ENCODE data around the gene CRY2. TPM values are rescaled to one million over a fixed set of nuclear protein-coding genes. Genes with fewer than 3 reads are reported as not detected.

Gene CRY2
- total RNA-seq, 2 donors from 2014 or later, result 19.8 to 20.1 TPM

- Mint-ChIP-seq H3K4me3 (no peak overlapping the region), H3K36me3 (ENCODE audit: low read depth) (peaks cover 37% of the 10 kb centered on the region), H3K27me3 (ENCODE audit: insufficient read depth) (no peaks in the 10 kb centered on the region), H3K9me3 (no peaks in the 10 kb centered on the region), H3K4me1 (no peaks in the 10 kb centered on the region), H3K27ac (no peak overlapping the region)
- DNase-seq, result no peak
- peaks cover 61% of the 10 kb centered on the region for H3K36me3 ChIP-seq (ENCODE audit: control insufficient read depth, insufficient read depth, low read length)
- no peak overlapping the region for H3K9ac ChIP-seq (ENCODE audit: extremely low read depth, low read length, poor library complexity, severe bottlenecking)
- no peak overlapping the region for H3K4me3 ChIP-seq (ENCODE audit: low read length)
- no peak overlapping the region for H3K27ac ChIP-seq (ENCODE audit: low read depth, low read length)
- no peaks in the 10 kb centered on the region for H3K27me3 ChIP-seq (ENCODE audit: control insufficient read depth, insufficient read depth, low read length, poor library complexity, severe bottlenecking)
- TF ChIP-seq CTCF (conservative IDR thresholded peaks at IDR 0.05), result no peak
- WGBS, 2 experiments (ENCODE audit: insufficient coverage in 1 of 2, insufficient read length in 1 of 2), result 91 to 98% methylated on average over 7 to 12 of the region's 12 CpGs
- H3K9me3 ChIP-seq (ENCODE audit: control insufficient read depth, low read length), result no peaks in the 10 kb centered on the region
- no peaks in the 10 kb centered on the region for H3K4me1 ChIP-seq (ENCODE audit: control insufficient read depth, insufficient read depth, low read length)
Measured at GRCh38 chr11:45869551-45869950, 22.3 kb downstream of the CRY2 start.

- Histone ChIP-seq H3K9ac (ENCODE audit: extremely low read depth, low read length, poor library complexity, severe bottlenecking) (no peak overlapping the region), H3K27me3 (ENCODE audit: control insufficient read depth, insufficient read depth, low read length, poor library complexity, severe bottlenecking) (no peaks in the 10 kb centered on the region), H3K36me3 (ENCODE audit: control insufficient read depth, insufficient read depth, low read length) (peaks cover 65% of the 10 kb centered on the region), H3K4me3 (ENCODE audit: low read length) (no peak overlapping the region), H3K27ac (ENCODE audit: low read depth, low read length) (no peak overlapping the region), H3K4me1 (ENCODE audit: control insufficient read depth, insufficient read depth, low read length) (no peaks in the 10 kb centered on the region), H3K9me3 (ENCODE audit: control insufficient read depth, low read length) (no peaks in the 10 kb centered on the region)
- Mint-ChIP-seq H3K27ac (no peak overlapping the region), H3K4me3 (no peak overlapping the region), H3K4me1 (no peaks in the 10 kb centered on the region), H3K36me3 (ENCODE audit: low read depth) (peaks cover 34% of the 10 kb centered on the region), H3K9me3 (no peaks in the 10 kb centered on the region), H3K27me3 (ENCODE audit: insufficient read depth) (no peaks in the 10 kb centered on the region)
- no peak for TF ChIP-seq CTCF (conservative IDR thresholded peaks at IDR 0.05)
- 89 to 94% methylated on average over 1 to 4 of the region's 4 CpGs for WGBS, 2 experiments (ENCODE audit: insufficient coverage in 1 of 2, insufficient read length in 1 of 2)
- no peak for DNase-seq
Measured at GRCh38 chr11:45870706-45871105, 23.4 kb downstream of the CRY2 start.

GRCh38 chr11:45871638-45872037 lies 24.4 kb downstream of the CRY2 start:
- Mint-ChIP-seq H3K4me3 (no peak overlapping the region), H3K36me3 (ENCODE audit: low read depth) (peaks cover 30% of the 10 kb centered on the region), H3K27me3 (ENCODE audit: insufficient read depth) (no peaks in the 10 kb centered on the region), H3K27ac (no peak overlapping the region), H3K4me1 (peaks cover 9% of the 10 kb centered on the region), H3K9me3 (no peaks in the 10 kb centered on the region)
- no peaks in the 10 kb centered on the region for H3K9me3 ChIP-seq (ENCODE audit: control insufficient read depth, low read length)
- H3K9ac ChIP-seq (ENCODE audit: extremely low read depth, low read length, poor library complexity, severe bottlenecking), result no peak overlapping the region
- H3K4me1 ChIP-seq (ENCODE audit: control insufficient read depth, insufficient read depth, low read length), result peaks cover 3% of the 10 kb centered on the region
- no peak overlapping the region for H3K4me3 ChIP-seq (ENCODE audit: low read length)
- no peak for DNase-seq
- H3K27me3 ChIP-seq (ENCODE audit: control insufficient read depth, insufficient read depth, low read length, poor library complexity, severe bottlenecking), result no peaks in the 10 kb centered on the region
- H3K36me3 ChIP-seq (ENCODE audit: control insufficient read depth, insufficient read depth, low read length), result peaks cover 64% of the 10 kb centered on the region
- WGBS, 2 experiments (ENCODE audit: insufficient coverage in 1 of 2, insufficient read length in 1 of 2), result 87 to 100% methylated on average over 1 to 2 of the region's 2 CpGs
- TF ChIP-seq CTCF (conservative IDR thresholded peaks at IDR 0.05), result no peak
- H3K27ac ChIP-seq (ENCODE audit: low read depth, low read length), result no peak overlapping the region
